HEK293 (cell line): ENCODE results near the gene PRRG1.

ENCODE experiments used
- CTCF ChIA-PET: fragments of 350-600 bp; formaldehyde crosslinking; extraction: SDS; loops from one replicate; lab custom pipeline; 2021; ENCODE audit warnings: antibody characterized with exemption; lab: Yijun Ruan, JAX
- POLR2A ChIA-PET: fragments of 300-600 bp; formaldehyde crosslinking; extraction: SDS; loops from one replicate; lab custom pipeline; 2020; ENCODE audit warnings: antibody characterized with exemption, inconsistent platforms; lab: Yijun Ruan, JAX
- H3K27ac ChIP-seq: fragments of 200-500 bp; sonication (Bioruptor generic); 2 replicates; pipeline ENCODE4 v1.5.1; 2014; ENCODE audit warnings: low read depth, low read length, control low read depth, inconsistent platforms; ENCODE audit errors: extremely low read depth
- H3K36me3 ChIP-seq, 2 experiments: fragments of 200-500 bp in 1 of 2; sonication (Bioruptor generic) in 1 of 2; 1 replicate in 1 of 2; 2 replicates in 1 of 2; pipeline ENCODE4 v1.5.1; 2014 to 2017; ENCODE audit warnings: inconsistent platforms in 2 of 2, low read length in 2 of 2; ENCODE audit not compliant: control insufficient read depth in 2 of 2, insufficient read depth in 1 of 2
- H3K4me1 ChIP-seq: fragments of 200-500 bp; sonication (Bioruptor generic); 2 replicates; pipeline ENCODE4 v1.5.1; 2014; ENCODE audit warnings: mild to moderate bottlenecking, low read length, inconsistent platforms; ENCODE audit not compliant: control insufficient read depth, insufficient read depth
- H3K4me3 ChIP-seq: 2 replicates; pipeline ENCODE4 v1.5.1; 2011; ENCODE audit warnings: low read depth, mild to moderate bottlenecking, control low read depth, low read length, moderate library complexity
- H3K9me3 ChIP-seq: fragments of 200-500 bp; sonication (Bioruptor generic); 2 replicates; pipeline ENCODE4 v1.5.1; 2014; ENCODE audit warnings: low read depth, low read length, inconsistent platforms; ENCODE audit not compliant: control insufficient read depth, insufficient read depth
- BCL11A ChIP-seq: fragments of 450-650 bp; formaldehyde crosslinking; IDR thresholded peaks from 2 replicates; pipeline ENCODE4 v1.5.1; 2016; ENCODE audit warnings: low read depth, missing biosample characterization, missing genetic modification characterization
- BCL11B ChIP-seq: fragments of 450-650 bp; formaldehyde crosslinking; IDR thresholded peaks from 2 replicates; pipeline ENCODE4 v1.5.1; 2016; ENCODE audit warnings: low read depth, missing biosample characterization, missing genetic modification characterization
- FEZF1 ChIP-seq: fragments of 450-650 bp; formaldehyde crosslinking; IDR thresholded peaks from 2 replicates; pipeline ENCODE4 v1.5.1; 2016; ENCODE audit warnings: missing biosample characterization, missing genetic modification characterization
- MZF1 ChIP-seq: fragments of 450-650 bp; formaldehyde crosslinking; IDR thresholded peaks from 2 replicates; pipeline ENCODE4 v1.5.1; 2017; ENCODE audit warnings: missing biosample characterization, missing genetic modification characterization, borderline replicate concordance
- SALL2 ChIP-seq: fragments of 450-650 bp; formaldehyde crosslinking; IDR thresholded peaks from 2 replicates; pipeline ENCODE4 v1.5.0; 2017; ENCODE audit warnings: missing biosample characterization, mild to moderate bottlenecking, missing genetic modification characterization, borderline replicate concordance
- SCRT1 ChIP-seq: fragments of 450-650 bp; formaldehyde crosslinking; IDR thresholded peaks from 2 replicates; pipeline ENCODE4 v1.5.1; 2016; ENCODE audit warnings: missing biosample characterization, missing genetic modification characterization, borderline replicate concordance
- SP2 ChIP-seq: fragments of 450-650 bp; formaldehyde crosslinking; IDR thresholded peaks from 2 replicates; pipeline ENCODE4 v1.5.1; 2016; ENCODE audit warnings: missing biosample characterization, missing genetic modification characterization
- ZFP41 ChIP-seq: fragments of 450-650 bp; formaldehyde crosslinking; IDR thresholded peaks from 2 replicates; pipeline ENCODE4 v1.5.1; 2016; ENCODE audit warnings: missing biosample characterization, missing genetic modification characterization, borderline replicate concordance
- ZIC2 ChIP-seq: fragments of 450-650 bp; formaldehyde crosslinking; IDR thresholded peaks from 2 replicates; pipeline ENCODE4 v1.5.1; 2016; ENCODE audit warnings: missing biosample characterization, missing genetic modification characterization
- ZNF10 ChIP-seq: fragments of 450-650 bp; formaldehyde crosslinking; IDR thresholded peaks from 2 replicates; pipeline ENCODE4 v1.5.1; 2017; ENCODE audit warnings: missing biosample characterization, missing genetic modification characterization
- ZNF157 ChIP-seq: fragments of 450-650 bp; formaldehyde crosslinking; IDR thresholded peaks from 2 replicates; pipeline ENCODE4 v1.5.1; 2016; ENCODE audit warnings: missing biosample characterization, missing genetic modification characterization
- ZNF23 ChIP-seq: fragments of 450-650 bp; formaldehyde crosslinking; IDR thresholded peaks from 2 replicates; pipeline ENCODE4 v1.5.1; 2016; ENCODE audit warnings: missing biosample characterization, missing genetic modification characterization, borderline replicate concordance
- ZNF391 ChIP-seq: fragments of 450-650 bp; formaldehyde crosslinking; IDR thresholded peaks from 2 replicates; pipeline ENCODE4 v1.5.1; 2016; ENCODE audit warnings: low read depth, missing biosample characterization, missing genetic modification characterization, borderline replicate concordance
- ZNF658 ChIP-seq: fragments of 450-650 bp; formaldehyde crosslinking; IDR thresholded peaks from 2 replicates; pipeline ENCODE4; 2016; ENCODE audit warnings: missing biosample characterization, missing genetic modification characterization
- ZNF791 ChIP-seq: fragments of 450-650 bp; formaldehyde crosslinking; IDR thresholded peaks from 2 replicates; pipeline ENCODE4 v1.5.1; 2016; ENCODE audit warnings: missing biosample characterization, missing genetic modification characterization
- TF ChIP-seq, protein P1 (sequence below): fragments of 450-650 bp; formaldehyde crosslinking; IDR thresholded peaks from 2 replicates; pipeline ENCODE4 v1.5.1; 2017; ENCODE audit warnings: missing biosample characterization, missing genetic modification characterization
- TF ChIP-seq, protein P2 (sequence below): fragments of 450-650 bp; formaldehyde crosslinking; IDR thresholded peaks from 2 replicates; pipeline ENCODE4 v1.5.1; 2016; ENCODE audit warnings: missing biosample characterization, missing genetic modification characterization
- TF ChIP-seq, protein P3 (sequence below): fragments of 450-650 bp; formaldehyde crosslinking; IDR thresholded peaks from 2 replicates; pipeline ENCODE4 v1.5.1; 2016; ENCODE audit warnings: missing biosample characterization, missing genetic modification characterization
- TF ChIP-seq, protein P4 (sequence below): fragments of 450-650 bp; formaldehyde crosslinking; IDR thresholded peaks from 2 replicates; pipeline ENCODE4 v1.5.1; 2017; ENCODE audit warnings: missing biosample characterization, missing genetic modification characterization
- TF ChIP-seq, protein P5 (sequence below): fragments of 450-650 bp; formaldehyde crosslinking; IDR thresholded peaks from 2 replicates; pipeline ENCODE4 v1.5.1; 2016; ENCODE audit warnings: missing biosample characterization, missing genetic modification characterization
- TF ChIP-seq, protein P6 (sequence below): fragments of 450-650 bp; formaldehyde crosslinking; IDR thresholded peaks from 2 replicates; pipeline ENCODE4 v1.5.1; 2016; ENCODE audit warnings: missing biosample characterization, missing genetic modification characterization
- TF ChIP-seq, protein P7 (sequence below): fragments of 450-650 bp; formaldehyde crosslinking; IDR thresholded peaks from 2 replicates; pipeline ENCODE4 v1.5.1; 2017; ENCODE audit warnings: missing biosample characterization, missing genetic modification characterization
- TF ChIP-seq, protein P8 (sequence below): fragments of 450-650 bp; formaldehyde crosslinking; IDR thresholded peaks from 2 replicates; pipeline ENCODE4 v1.5.1; 2016; ENCODE audit warnings: missing biosample characterization, missing genetic modification characterization

Gene PRRG1

DNA sequence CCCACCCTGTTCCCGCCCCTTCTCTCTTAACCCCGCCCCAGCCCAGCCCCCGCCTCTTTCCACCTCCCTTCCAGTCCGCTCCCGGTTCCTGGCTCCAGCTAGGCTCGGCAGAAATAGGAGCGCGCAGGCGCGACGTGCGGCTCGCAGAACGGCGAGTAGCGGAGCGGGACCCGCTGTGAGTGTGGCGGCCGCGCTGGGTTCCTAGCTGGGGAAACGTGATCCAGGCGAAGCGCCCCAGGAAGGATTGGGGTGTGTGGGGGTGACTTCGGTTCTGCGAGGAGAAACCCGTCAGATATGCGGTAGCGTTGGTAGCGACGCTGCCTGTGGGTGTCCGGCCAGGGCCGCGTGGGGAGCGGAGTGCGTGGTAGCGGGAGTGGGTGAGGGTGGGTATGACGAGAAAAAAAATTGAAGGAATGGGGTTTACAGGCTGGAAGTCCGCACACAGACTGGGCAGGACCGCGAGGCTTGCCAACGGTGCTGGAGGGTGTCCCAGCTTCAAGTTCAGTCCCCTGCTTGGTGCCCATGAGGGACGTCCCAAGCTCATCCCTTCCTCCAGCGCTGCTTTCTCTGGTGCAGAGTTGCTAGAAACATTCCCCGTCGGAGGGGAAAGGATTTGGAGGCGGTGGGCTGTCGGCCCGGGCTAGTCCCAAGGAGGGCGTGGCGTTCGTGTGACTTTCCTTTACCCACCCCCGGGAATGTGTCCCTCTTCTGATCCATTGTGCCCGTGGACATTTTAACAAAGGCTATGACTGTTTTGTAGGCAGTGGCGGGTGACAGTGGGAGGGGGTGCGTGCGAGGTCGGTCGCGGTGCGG, at the start of gene PRRG1:
TSS of gene PRRG1 (plus strand) at position 144 of the 813 bp plus-strand sequence. CDS start 56,886 bp downstream, outside the sequence.
- POLR2A ChIA-PET = interaction anchor here (0.6 to 1.2 kb wide), 8 partner anchors 8 to 1920 kb away, joined by 3 to 11 read pairs (median 7); no protein-coding TSS in a partner anchor
- TF ChIP-seq, protein P1, sequence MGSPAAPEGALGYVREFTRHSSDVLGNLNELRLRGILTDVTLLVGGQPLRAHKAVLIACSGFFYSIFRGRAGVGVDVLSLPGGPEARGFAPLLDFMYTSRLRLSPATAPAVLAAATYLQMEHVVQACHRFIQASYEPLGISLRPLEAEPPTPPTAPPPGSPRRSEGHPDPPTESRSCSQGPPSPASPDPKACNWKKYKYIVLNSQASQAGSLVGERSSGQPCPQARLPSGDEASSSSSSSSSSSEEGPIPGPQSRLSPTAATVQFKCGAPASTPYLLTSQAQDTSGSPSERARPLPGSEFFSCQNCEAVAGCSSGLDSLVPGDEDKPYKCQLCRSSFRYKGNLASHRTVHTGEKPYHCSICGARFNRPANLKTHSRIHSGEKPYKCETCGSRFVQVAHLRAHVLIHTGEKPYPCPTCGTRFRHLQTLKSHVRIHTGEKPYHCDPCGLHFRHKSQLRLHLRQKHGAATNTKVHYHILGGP (tag by site-specific recombination) = no peak
- TF ChIP-seq, protein P2, sequence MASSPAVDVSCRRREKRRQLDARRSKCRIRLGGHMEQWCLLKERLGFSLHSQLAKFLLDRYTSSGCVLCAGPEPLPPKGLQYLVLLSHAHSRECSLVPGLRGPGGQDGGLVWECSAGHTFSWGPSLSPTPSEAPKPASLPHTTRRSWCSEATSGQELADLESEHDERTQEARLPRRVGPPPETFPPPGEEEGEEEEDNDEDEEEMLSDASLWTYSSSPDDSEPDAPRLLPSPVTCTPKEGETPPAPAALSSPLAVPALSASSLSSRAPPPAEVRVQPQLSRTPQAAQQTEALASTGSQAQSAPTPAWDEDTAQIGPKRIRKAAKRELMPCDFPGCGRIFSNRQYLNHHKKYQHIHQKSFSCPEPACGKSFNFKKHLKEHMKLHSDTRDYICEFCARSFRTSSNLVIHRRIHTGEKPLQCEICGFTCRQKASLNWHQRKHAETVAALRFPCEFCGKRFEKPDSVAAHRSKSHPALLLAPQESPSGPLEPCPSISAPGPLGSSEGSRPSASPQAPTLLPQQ (tag by site-specific recombination) = peak; percentile 73
- TF ChIP-seq BCL11B = no peak
- TF ChIP-seq, protein P3, sequence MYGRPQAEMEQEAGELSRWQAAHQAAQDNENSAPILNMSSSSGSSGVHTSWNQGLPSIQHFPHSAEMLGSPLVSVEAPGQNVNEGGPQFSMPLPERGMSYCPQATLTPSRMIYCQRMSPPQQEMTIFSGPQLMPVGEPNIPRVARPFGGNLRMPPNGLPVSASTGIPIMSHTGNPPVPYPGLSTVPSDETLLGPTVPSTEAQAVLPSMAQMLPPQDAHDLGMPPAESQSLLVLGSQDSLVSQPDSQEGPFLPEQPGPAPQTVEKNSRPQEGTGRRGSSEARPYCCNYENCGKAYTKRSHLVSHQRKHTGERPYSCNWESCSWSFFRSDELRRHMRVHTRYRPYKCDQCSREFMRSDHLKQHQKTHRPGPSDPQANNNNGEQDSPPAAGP (tag by site-specific recombination) = no peak
- TF ChIP-seq BCL11A (tag by site-specific recombination) = no peak
- TF ChIP-seq ZNF791 (tag by site-specific recombination) = no peak
- no peak for TF ChIP-seq SALL2 (tag by site-specific recombination)
- TF ChIP-seq ZNF10 (tag by site-specific recombination) = no peak
- TF ChIP-seq, protein P4, sequence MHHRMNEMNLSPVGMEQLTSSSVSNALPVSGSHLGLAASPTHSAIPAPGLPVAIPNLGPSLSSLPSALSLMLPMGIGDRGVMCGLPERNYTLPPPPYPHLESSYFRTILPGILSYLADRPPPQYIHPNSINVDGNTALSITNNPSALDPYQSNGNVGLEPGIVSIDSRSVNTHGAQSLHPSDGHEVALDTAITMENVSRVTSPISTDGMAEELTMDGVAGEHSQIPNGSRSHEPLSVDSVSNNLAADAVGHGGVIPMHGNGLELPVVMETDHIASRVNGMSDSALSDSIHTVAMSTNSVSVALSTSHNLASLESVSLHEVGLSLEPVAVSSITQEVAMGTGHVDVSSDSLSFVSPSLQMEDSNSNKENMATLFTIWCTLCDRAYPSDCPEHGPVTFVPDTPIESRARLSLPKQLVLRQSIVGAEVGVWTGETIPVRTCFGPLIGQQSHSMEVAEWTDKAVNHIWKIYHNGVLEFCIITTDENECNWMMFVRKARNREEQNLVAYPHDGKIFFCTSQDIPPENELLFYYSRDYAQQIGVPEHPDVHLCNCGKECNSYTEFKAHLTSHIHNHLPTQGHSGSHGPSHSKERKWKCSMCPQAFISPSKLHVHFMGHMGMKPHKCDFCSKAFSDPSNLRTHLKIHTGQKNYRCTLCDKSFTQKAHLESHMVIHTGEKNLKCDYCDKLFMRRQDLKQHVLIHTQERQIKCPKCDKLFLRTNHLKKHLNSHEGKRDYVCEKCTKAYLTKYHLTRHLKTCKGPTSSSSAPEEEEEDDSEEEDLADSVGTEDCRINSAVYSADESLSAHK (tag by site-specific recombination) = no peak
- TF ChIP-seq ZNF157 (tag by site-specific recombination) = no peak
- TF ChIP-seq ZFP41 = no peak
- TF ChIP-seq SCRT1 (tag by site-specific recombination) = no peak
- no peak for TF ChIP-seq ZNF391 (tag by site-specific recombination)
- TF ChIP-seq ZIC2 (tag by site-specific recombination) = peak; percentile 68
- TF ChIP-seq, protein P5, sequence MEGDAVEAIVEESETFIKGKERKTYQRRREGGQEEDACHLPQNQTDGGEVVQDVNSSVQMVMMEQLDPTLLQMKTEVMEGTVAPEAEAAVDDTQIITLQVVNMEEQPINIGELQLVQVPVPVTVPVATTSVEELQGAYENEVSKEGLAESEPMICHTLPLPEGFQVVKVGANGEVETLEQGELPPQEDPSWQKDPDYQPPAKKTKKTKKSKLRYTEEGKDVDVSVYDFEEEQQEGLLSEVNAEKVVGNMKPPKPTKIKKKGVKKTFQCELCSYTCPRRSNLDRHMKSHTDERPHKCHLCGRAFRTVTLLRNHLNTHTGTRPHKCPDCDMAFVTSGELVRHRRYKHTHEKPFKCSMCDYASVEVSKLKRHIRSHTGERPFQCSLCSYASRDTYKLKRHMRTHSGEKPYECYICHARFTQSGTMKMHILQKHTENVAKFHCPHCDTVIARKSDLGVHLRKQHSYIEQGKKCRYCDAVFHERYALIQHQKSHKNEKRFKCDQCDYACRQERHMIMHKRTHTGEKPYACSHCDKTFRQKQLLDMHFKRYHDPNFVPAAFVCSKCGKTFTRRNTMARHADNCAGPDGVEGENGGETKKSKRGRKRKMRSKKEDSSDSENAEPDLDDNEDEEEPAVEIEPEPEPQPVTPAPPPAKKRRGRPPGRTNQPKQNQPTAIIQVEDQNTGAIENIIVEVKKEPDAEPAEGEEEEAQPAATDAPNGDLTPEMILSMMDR (tag by site-specific recombination) = no peak
- TF ChIP-seq, protein P6, sequence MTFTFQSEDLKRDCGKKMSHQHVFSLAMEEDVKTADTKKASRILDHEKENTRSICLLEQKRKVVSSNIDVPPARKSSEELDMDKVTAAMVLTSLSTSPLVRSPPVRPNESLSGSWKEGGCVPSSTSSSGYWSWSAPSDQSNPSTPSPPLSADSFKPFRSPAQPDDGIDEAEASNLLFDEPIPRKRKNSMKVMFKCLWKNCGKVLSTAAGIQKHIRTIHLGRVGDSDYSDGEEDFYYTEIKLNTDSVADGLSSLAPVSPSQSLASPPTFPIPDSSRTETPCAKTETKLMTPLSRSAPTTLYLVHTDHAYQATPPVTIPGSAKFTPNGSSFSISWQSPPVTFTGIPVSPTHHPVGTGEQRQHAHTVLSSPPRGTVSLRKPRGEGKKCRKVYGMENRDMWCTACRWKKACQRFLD (tag by site-specific recombination) = no peak
- no peak for TF ChIP-seq MZF1 (tag by site-specific recombination)
- TF ChIP-seq FEZF1 (tag by site-specific recombination) = no peak
- TF ChIP-seq, protein P7, sequence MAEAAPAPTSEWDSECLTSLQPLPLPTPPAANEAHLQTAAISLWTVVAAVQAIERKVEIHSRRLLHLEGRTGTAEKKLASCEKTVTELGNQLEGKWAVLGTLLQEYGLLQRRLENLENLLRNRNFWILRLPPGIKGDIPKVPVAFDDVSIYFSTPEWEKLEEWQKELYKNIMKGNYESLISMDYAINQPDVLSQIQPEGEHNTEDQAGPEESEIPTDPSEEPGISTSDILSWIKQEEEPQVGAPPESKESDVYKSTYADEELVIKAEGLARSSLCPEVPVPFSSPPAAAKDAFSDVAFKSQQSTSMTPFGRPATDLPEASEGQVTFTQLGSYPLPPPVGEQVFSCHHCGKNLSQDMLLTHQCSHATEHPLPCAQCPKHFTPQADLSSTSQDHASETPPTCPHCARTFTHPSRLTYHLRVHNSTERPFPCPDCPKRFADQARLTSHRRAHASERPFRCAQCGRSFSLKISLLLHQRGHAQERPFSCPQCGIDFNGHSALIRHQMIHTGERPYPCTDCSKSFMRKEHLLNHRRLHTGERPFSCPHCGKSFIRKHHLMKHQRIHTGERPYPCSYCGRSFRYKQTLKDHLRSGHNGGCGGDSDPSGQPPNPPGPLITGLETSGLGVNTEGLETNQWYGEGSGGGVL (tag by site-specific recombination) = peak; percentile 10; the same call in 1 of the 2 replicates
- TF ChIP-seq, protein P8, sequence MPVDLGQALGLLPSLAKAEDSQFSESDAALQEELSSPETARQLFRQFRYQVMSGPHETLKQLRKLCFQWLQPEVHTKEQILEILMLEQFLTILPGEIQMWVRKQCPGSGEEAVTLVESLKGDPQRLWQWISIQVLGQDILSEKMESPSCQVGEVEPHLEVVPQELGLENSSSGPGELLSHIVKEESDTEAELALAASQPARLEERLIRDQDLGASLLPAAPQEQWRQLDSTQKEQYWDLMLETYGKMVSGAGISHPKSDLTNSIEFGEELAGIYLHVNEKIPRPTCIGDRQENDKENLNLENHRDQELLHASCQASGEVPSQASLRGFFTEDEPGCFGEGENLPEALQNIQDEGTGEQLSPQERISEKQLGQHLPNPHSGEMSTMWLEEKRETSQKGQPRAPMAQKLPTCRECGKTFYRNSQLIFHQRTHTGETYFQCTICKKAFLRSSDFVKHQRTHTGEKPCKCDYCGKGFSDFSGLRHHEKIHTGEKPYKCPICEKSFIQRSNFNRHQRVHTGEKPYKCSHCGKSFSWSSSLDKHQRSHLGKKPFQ (tag by site-specific recombination) = no peak
- peak; percentile 56 for TF ChIP-seq SP2
- no peak for TF ChIP-seq ZNF658 (tag by site-specific recombination)
- TF ChIP-seq ZNF23 (tag by site-specific recombination) = no peak

More for the DNA sequence above, at the start of gene PRRG1:
- CTCF ChIA-PET = interaction anchor here (0.6 to 0.7 kb wide), 2 partner anchors 104 to 365 kb away, joined by 3 to 4 read pairs; no protein-coding TSS in a partner anchor
- no peaks in the 10 kb centered on the region for H3K36me3 ChIP-seq
- no peaks in the 10 kb centered on the region for H3K4me1 ChIP-seq
- peak within 1 kb of the TSS; percentile 83 for H3K27ac ChIP-seq
- H3K9me3 ChIP-seq = no peaks in the 10 kb centered on the region
- H3K4me3 ChIP-seq = peak within 1 kb of the TSS; percentile 80
